Esophagus mucosa (tissue), 1 donor: ENCODE measurements around the gene TMEM248. TPM values are rescaled to one million over a fixed set of nuclear protein-coding genes. Genes with fewer than 3 reads are reported as not detected.

ENCODE experiments used
- ATAC-seq: fragments of 200-7000 bp; cut with Tn5 transposase; one replicate; pipeline ENCODE4 v1.9.1; 2020
- total RNA-seq: library from RNA; stranded (reverse); gene quantifications from one replicate; pipeline ENCODE4 v1.2.4, GENCODE V29; 2023
- donor health status: DM: yes; HTN: yes; CAD: no.

Gene TMEM248
- total RNA-seq, 1 donor from 2014 or later = 48.8 TPM

- ATAC-seq = peak; percentile 76
Observed at GRCh38 chr7:67006965-67007364, 85.9 kb downstream of the TMEM248 start.

Other genes starting within 250 kb of the TMEM248 start
- 26.9 TPM for gene RABGEF1, start 180.5 kb upstream of the TMEM248 start, total RNA-seq
- gene SBDS, start 74.4 kb downstream of the TMEM248 start, total RNA-seq = 75.4 TPM
- gene TYW1, start 75.6 kb downstream of the TMEM248 start, total RNA-seq = 7.8 TPM